ENCODE data around the gene ROBO1.

Gene ROBO1

DNA sequence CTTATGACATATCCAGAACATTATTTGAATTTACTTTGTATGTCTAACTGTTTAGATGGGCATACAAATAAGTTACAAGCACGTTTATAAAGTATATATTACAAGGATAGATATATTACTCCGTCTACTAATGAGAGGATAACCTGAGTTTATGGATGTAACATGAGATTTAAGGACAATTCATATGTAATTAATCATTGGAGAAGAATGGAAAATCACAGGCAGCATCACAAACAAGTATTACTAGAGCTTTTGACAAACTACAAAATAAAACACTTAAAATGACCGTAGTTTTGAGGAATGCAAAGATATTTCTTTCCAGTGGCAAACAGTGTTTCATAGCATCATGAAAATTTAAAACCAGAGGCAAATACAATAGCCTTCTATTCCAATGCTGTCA lies 113.8 kb downstream of the ROBO1 start:
- H3K4me3 ChIP-seq (ENCODE audit: low read depth, low read length) = no peak overlapping the region
- TF ChIP-seq, protein P1, sequence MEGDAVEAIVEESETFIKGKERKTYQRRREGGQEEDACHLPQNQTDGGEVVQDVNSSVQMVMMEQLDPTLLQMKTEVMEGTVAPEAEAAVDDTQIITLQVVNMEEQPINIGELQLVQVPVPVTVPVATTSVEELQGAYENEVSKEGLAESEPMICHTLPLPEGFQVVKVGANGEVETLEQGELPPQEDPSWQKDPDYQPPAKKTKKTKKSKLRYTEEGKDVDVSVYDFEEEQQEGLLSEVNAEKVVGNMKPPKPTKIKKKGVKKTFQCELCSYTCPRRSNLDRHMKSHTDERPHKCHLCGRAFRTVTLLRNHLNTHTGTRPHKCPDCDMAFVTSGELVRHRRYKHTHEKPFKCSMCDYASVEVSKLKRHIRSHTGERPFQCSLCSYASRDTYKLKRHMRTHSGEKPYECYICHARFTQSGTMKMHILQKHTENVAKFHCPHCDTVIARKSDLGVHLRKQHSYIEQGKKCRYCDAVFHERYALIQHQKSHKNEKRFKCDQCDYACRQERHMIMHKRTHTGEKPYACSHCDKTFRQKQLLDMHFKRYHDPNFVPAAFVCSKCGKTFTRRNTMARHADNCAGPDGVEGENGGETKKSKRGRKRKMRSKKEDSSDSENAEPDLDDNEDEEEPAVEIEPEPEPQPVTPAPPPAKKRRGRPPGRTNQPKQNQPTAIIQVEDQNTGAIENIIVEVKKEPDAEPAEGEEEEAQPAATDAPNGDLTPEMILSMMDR (IDR thresholded peaks at IDR 0.05; ENCODE audit: low read depth, low read length, missing control alignments) = no peak
- in situ Hi-C loops (cut with HindIII; ENCODE audit: low sequenced_read_pairs) = no loop called here
- no peak for DNase-seq (ENCODE audit: low read depth)

DNA sequence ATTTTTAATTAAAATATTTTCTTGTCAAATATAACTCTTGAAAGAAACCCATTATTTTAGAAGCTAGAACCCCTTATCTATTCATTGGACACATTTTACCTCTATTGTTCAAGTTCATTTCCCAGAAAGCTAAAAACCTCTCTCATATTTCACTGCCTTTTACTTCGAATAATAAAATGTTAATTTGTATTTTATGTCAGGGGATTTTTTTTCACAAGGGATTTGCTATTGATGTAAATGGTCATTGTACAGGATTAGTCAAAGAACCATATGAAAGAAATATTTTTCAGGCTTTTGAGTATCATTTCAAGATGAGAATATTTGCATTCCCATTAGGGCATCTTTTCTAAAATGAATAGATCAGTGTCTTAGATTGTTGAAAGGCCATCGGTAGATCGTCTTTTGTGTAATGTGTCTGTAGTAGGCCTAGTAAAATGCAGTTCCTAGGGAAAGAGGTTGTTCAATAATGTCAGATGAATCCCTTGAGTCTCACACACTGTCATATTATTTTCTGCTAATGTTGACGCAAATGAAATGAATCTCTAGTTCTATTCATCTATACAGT lies 114.5 kb downstream of the ROBO1 start:
- TF ChIP-seq, protein P1 (IDR thresholded peaks at IDR 0.05; ENCODE audit: low read depth, low read length, missing control alignments) = no peak
- DNase-seq (ENCODE audit: low read depth) = no peak
- in situ Hi-C loops (cut with HindIII; ENCODE audit: low sequenced_read_pairs) = no loop called here
- no peak overlapping the region for H3K4me3 ChIP-seq (ENCODE audit: low read depth, low read length)

DNA sequence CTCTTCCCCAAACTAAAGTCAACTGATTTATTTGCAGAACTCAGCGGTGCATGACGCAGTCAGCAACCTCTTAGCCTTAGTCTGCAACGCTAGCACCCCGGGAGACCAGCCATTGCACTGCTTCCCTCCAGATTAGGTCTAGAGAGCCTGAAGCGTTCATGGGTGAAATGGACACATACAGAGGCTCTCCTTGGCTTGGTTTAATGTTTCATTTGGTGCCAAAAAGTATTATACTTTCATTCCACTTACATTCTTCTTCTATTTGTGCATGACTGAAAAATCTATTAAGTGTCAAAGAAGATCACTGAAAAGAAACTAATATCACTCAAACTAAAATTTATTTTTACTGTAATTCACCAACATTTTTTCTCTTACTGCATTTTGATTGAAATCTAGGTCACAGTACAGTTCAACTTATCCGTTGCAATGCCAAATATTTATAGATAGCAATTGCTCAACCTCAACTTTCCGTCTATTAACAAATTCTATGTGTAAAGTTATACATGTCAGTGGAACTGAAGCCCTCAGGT lies 116.2 kb downstream of the ROBO1 start:
- in situ Hi-C loops (cut with HindIII; ENCODE audit: low sequenced_read_pairs) = no loop called here
- DNase-seq (ENCODE audit: low read depth) = peak; percentile 27
- no peak overlapping the region for H3K4me3 ChIP-seq (ENCODE audit: low read depth, low read length)
- TF ChIP-seq, protein P1 (IDR thresholded peaks at IDR 0.05; ENCODE audit: low read depth, low read length, missing control alignments) = no peak

DNA sequence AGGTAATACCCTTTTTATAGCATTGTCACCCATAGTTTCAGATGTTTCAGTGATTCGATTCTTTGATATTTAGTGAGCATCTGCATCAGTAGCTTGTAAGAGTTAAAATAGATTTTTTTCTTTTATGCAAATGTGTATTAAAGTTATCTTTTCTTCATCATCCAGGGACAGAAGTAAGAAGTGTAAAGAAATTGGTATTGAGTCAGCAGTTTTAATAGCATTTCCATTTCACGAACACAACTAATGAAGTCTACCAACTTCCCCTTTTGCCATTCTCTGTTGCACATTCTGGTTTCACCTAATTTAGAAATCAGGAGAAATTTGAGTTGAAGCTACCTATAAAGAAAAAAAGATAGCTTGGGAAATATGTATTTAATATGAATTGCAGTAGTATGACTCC lies 127.9 kb downstream of the ROBO1 start:
- no peak for DNase-seq (ENCODE audit: low read depth)
- in situ Hi-C loops (cut with HindIII; ENCODE audit: low sequenced_read_pairs) = no loop called here
- H3K4me3 ChIP-seq (ENCODE audit: low read depth, low read length) = no peak overlapping the region
- TF ChIP-seq, protein P1 (IDR thresholded peaks at IDR 0.05; ENCODE audit: low read depth, low read length, missing control alignments) = no peak

DNA sequence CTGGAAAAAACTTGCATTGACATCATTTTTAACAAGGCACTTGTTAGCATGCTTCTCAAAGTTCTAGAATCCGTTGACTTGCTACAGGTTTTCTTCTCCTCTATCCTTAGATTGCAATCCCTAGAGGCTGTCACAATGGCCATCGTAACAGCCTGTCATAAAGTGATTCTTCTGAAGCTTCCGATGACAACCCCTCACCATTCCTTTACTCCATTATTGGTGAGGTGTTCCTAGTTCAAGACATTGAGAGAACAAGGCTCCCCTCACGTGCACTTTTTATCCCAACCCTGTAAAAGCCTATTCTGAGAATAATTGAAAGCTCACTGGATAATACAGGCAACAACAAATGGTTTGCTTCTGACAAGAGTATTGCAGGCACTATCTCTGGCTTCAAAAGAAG lies 131.4 kb downstream of the ROBO1 start:
- in situ Hi-C loops (cut with HindIII; ENCODE audit: low sequenced_read_pairs) = no loop called here
- no peak overlapping the region for H3K4me3 ChIP-seq (ENCODE audit: low read depth, low read length)
- TF ChIP-seq, protein P1 (IDR thresholded peaks at IDR 0.05; ENCODE audit: low read depth, low read length, missing control alignments) = no peak
- DNase-seq (ENCODE audit: low read depth) = no peak

DNA sequence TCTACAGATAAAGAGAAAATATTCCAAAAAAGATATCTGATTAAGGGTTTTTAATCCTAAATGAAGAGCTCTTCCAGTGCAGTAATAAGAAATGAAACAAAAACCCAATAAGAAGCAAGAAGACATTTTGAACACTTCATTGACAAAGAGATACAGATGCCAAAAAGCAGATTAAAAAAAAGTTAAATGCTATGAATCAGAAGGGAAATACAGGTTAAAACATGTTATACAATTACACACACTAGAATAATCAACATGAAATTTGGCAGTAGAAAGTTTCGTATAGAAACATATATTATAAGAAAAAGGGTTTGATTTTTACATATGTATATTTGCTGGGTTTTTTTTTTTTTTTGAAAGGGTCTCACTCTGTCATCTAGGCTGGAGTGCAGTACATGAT lies 135.0 kb downstream of the ROBO1 start:
- in situ Hi-C loops (cut with HindIII; ENCODE audit: low sequenced_read_pairs) = no loop called here
- TF ChIP-seq, protein P1 (IDR thresholded peaks at IDR 0.05; ENCODE audit: low read depth, low read length, missing control alignments) = no peak
- H3K4me3 ChIP-seq (ENCODE audit: low read depth, low read length) = no peak overlapping the region

More for the DNA sequence above, 135.0 kb downstream of the ROBO1 start:
- no peak for DNase-seq (ENCODE audit: low read depth)
